Activated T-cell treated with anti-CD3 and anti-CD28 coated beads for 48 hours (primary cell): ENCODE results near the gene ATL2.
"Not testable (repeated sequence)": the region's sequence is repeated elsewhere in the genome, so short reads cannot be mapped to it uniquely, and the experiment has no call there.

ENCODE experiments used
- DNase-seq: peaks from one replicate; pipeline ENCODE4 v3.0.0-alpha.2; 2020; ENCODE audit warnings: low read depth

The ATL2 gene

GRCh38 chr2:38274286-38275276 lies 102.5 kb downstream of the ATL2 start:
- no peak for DNase-seq

GRCh38 chr2:38271697-38272096 lies 105.4 kb downstream of the ATL2 start:
- no peak for DNase-seq

DNA sequence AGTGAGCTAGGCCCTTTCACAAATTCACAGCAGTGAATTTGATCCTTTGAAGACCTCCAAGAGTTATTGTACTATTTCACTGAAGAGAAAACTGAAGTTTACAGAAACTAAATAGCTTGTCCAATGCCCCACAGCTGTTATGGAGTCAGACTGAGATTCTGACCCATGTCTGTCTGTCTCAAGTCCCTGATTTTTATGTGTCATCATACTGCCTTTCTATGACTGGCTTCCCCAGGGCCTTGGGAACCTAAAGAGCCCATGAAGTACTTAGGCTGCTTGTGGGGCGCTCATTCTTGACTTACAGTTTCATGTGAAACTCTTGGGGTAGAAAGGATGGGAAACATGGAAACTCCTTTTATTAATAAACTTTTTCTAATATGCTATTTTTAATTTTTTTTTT lies 107.7 kb downstream of the ATL2 start:
- no peak for DNase-seq

- DNase-seq = no peak
Measured at GRCh38 chr2:38268691-38269327, 108.3 kb downstream of the ATL2 start.

DNA sequence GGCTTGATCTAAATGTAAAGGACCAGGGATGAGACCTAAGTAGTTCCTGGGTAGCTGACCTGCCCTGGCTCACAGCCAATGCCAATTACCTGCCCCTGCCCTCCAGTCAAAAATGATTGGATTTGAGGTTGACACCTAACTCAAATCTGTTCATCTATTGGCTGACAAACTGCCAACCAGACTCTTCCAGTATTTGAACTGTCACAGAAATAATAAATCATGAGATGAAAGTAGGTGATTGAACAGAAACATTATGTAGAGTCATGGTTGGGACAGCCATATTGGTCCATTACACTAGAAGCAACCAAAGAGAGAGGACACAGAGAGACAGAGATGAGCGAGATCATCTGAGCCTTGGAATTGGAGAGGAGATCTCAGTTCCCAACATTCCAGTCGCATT lies 109.1 kb downstream of the ATL2 start:
- no peak for DNase-seq

- no peak for DNase-seq
Measured at GRCh38 chr2:38267270-38267925, 109.7 kb downstream of the ATL2 start.

- no peak for DNase-seq
Measured at GRCh38 chr2:38266382-38267061, 110.6 kb downstream of the ATL2 start.

DNA sequence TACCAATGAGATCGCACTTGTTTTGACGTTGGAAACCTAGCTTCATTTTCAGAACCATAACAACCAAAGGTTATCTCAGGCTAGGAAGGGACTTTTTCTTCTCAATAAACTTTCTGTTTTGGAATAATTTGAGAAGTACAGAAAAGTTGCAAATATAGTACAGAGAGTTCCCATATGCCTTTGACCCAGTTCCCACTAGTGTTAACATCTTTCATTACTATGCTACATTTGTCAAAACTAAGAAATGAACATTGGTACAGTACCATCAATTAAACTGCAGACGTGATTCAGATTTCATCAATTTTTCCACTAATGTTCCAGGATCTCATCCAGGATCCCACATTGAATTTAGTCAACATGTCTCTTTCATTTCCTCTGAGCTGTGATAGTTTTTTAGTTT lies 111.6 kb downstream of the ATL2 start:
- DNase-seq = no peak

DNA sequence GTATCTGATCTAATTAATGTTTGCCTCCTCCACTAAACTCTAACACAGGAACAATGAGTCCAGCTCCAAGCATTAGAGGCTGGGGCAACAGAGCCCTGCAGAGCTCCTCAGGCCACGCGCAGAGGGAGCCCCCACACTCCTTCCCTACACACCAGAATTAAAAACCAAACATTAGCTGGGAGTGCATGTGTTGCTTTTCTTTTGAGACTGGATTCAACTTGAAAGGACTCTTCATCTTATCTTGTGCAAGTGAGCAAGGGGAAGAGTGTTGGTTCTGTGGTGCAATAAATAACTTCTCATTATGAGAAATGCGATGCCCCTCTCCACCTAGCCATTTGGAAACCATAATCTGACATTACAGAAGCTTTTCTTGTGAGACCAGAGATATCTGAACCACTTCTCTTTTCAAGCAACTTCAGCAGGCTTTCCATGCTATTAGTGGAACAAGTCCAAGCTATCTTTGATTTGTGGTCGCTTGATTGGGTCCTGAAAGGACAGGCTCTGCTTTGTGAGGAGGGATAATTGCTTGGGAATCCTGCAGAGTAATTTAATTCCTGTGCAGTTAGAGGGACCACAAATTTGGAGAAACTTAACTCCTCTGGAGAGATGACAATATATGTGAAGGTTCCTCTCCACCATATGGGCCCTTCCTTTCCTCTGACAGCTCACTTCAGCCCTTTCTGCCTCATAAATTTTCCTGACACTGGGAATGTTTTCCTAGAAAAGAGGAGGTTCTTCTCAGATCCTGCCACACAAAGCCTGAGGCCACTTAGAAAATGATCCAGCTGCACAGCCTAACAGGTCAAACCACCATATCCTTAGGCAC lies 112.5 kb downstream of the ATL2 start:
- DNase-seq = no peak

DNA sequence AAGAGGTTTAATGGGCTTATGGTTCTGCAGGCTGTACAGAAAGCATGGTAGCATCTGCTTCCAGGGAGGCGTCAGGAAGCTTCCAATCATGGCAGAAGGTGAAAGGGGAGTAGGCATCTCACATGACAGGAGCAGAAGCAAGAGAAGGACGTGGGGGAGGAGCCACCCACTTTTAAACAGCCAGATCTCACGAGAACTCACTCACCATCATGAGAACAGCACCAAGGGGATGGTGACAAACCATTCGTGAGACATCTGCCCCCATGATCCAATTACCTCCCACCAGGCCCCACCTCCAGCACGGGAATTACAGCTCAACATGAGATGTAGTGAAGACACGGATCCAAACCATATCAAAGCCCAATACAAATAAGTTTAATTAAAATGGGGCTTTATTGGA lies 113.8 kb downstream of the ATL2 start:
- DNase-seq = no peak

- DNase-seq = peak; percentile 14
Measured at GRCh38 chr2:38262069-38262871, 114.8 kb downstream of the ATL2 start.

- no peak for DNase-seq
Measured at GRCh38 chr2:38261569-38262068, 115.5 kb downstream of the ATL2 start.

- no peak for DNase-seq
Measured at GRCh38 chr2:38260972-38261371, 116.1 kb downstream of the ATL2 start.

DNA sequence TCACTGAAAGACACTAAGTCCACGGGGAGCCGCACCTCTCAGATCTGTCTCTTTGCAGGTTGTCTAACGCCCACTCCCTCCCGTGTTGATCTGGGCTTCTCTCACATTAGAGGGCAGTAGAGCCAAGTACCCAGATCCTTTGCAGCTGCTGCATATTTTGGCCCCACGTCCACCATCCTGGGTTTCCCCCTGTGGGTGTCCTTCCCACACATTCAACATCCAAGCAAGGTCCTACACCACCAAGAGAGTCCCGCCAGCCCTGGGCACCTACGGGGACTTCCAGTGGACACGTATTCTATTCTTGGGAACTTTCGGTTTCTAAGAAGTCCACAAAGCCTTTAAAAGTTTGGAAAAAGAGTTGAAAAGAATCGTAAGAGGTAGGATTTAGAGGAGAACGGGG lies 116.6 kb downstream of the ATL2 start:
- no peak for DNase-seq

DNA sequence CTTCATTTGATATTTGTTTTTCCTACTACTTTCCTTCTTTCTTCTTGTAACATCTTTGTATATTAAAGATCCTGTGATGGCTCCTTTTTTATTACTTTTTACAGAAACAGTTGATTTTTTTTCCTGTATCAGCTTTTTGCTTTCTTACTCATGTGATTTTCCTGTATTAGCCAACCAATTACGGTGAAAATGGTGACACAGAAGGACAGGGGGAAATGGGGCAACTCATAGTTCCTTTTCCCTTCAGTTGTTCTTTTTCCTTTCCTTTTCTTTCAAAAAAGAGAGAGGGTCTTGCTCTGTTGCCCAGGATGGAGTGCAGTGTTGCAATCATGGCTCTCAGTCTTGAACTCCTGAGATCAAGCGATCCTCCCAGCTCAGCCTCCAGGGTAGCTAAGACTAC lies 117.8 kb downstream of the ATL2 start:
- DNase-seq = no peak

- DNase-seq = not testable (repeated sequence)
Measured at GRCh38 chr2:38257680-38258079, 119.4 kb downstream of the ATL2 start.

DNA sequence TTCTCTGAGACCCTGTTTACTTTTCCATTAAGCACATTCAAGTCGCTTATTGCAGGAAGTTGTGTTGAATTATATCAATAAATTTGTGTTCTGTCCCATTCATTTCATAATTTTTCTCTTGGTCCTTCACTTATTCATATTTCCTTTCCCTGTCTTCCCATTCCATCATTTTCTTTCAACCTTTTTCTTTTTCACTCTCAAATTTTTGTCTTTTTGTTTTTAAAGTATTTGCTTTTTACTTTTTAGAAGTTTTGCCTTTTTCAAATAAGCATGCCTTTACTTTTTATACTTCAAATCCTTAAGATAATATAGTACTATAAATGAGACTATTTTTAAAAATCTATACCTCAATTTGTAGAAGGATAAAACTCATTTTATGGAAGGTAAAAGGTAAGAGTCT lies 120.5 kb downstream of the ATL2 start:
- no peak for DNase-seq

GRCh38 chr2:38255211-38255610 lies 121.9 kb downstream of the ATL2 start:
- DNase-seq = no peak

- DNase-seq = no peak
Measured at GRCh38 chr2:38254796-38255195, 122.3 kb downstream of the ATL2 start.

DNA sequence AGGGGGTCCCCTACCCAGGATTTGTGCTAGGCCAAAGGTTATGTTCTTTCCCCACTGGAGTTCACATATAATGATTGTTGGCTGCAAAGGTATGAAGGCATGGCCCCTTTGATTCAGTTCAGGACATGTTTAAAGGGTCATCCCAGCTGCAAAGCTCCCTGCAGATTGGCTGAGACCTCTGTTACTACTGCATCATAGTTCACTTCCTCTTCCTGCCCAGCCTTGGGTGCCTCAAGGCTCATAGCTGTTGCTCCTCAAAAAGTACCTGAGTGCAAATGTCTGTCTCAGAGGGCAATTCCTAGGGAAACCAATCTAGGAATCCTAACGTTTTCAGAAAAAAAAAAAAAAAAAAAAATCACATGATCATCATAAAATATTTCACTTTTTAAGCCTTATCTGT lies 125.1 kb downstream of the ATL2 start:
- DNase-seq = no peak
